ENCODE results near the gene TBRG4. TPM values are rescaled to one million over a fixed set of nuclear protein-coding genes. Genes with fewer than 3 reads are reported as not detected.
A peak's percentile ranks its signal among the peaks of the same experiment; 100 is the strongest.

Gene TBRG4
- total and polyA plus RNA-seq, 2 donors from 2014 or later = 45.7 to 67.8 TPM

- no peak for TF ChIP-seq CTCF (IDR thresholded peaks at IDR 0.05; ENCODE audit: borderline replicate concordance, extremely low read depth, insufficient read depth)
- FAIRE-seq = no peak
- H3K27me3 ChIP-seq (ENCODE audit: control insufficient read depth, insufficient read depth, low read length) = no peaks in the 10 kb centered on the region
- no peak overlapping the region for H3K4me3 ChIP-seq (ENCODE audit: low read length in 3 of 3)
- H3K27ac ChIP-seq (ENCODE audit: low read depth in 2 of 2, low read length in 2 of 2) = no peak overlapping the region
- H3K36me3 ChIP-seq (ENCODE audit: control insufficient read depth in 2 of 3, insufficient read depth in 3 of 3, low read length in 3 of 3) = no peaks in the 10 kb centered on the region
- H3K9me3 ChIP-seq (ENCODE audit: control insufficient read depth in 2 of 3, insufficient read depth in 1 of 3, low read length in 3 of 3) = no peaks in the 10 kb centered on the region
- intact Hi-C loops (cut with DNase I) = loop anchor here (10.0 kb wide), 2 partner anchors 278 to 548 kb away; partner anchors contain the start of gene TMED4
- no peak for DNase-seq
- no peak overlapping the region for H3K9ac ChIP-seq (ENCODE audit: low read length in 3 of 3)
- H3K4me1 ChIP-seq (ENCODE audit: control insufficient read depth in 2 of 3, insufficient read depth in 2 of 3, low read depth in 1 of 3, low read length in 3 of 3) = no peaks in the 10 kb centered on the region
Measured at GRCh38 chr7:45132708-45133320, 21.3 kb upstream of the TBRG4 start.

GRCh38 chr7:45131891-45132290 lies 20.4 kb upstream of the TBRG4 start:
- no peaks in the 10 kb centered on the region for H3K36me3 ChIP-seq (ENCODE audit: control insufficient read depth in 2 of 3, insufficient read depth in 3 of 3, low read length in 3 of 3)
- intact Hi-C loops (cut with DNase I) = loop anchor here (10.0 kb wide), 2 partner anchors 277 to 547 kb away; partner anchors contain the start of gene TMED4
- H3K27me3 ChIP-seq (ENCODE audit: control insufficient read depth, insufficient read depth, low read length) = no peaks in the 10 kb centered on the region
- no peak overlapping the region for H3K27ac ChIP-seq (ENCODE audit: low read depth in 2 of 2, low read length in 2 of 2)
- no peak overlapping the region for H3K4me3 ChIP-seq (ENCODE audit: low read length in 3 of 3)
- no peak for TF ChIP-seq CTCF (IDR thresholded peaks at IDR 0.05; ENCODE audit: borderline replicate concordance, extremely low read depth, insufficient read depth)
- H3K9me3 ChIP-seq (ENCODE audit: control insufficient read depth in 2 of 3, insufficient read depth in 1 of 3, low read length in 3 of 3) = no peaks in the 10 kb centered on the region
- no peak overlapping the region for H3K9ac ChIP-seq (ENCODE audit: low read length in 3 of 3)
- H3K4me1 ChIP-seq (ENCODE audit: control insufficient read depth in 2 of 3, insufficient read depth in 2 of 3, low read depth in 1 of 3, low read length in 3 of 3) = no peaks in the 10 kb centered on the region
- no peak for FAIRE-seq
- DNase-seq = peak in 1 of 5 donors; percentile 58

- no peak for FAIRE-seq
Measured at GRCh38 chr7:45130910-45131309, 19.4 kb upstream of the TBRG4 start.

More at GRCh38 chr7:45130910-45131309, 19.4 kb upstream of the TBRG4 start:
- intact Hi-C loops (cut with DNase I) = loop anchor here (10.0 kb wide), 2 partner anchors 276 to 546 kb away; partner anchors contain the start of gene TMED4
- Histone ChIP-seq H3K27ac (ENCODE audit: low read depth in 2 of 2, low read length in 2 of 2) (no peak overlapping the region), H3K4me3 (ENCODE audit: low read length in 3 of 3) (no peak overlapping the region), H3K36me3 (ENCODE audit: control insufficient read depth in 2 of 3, insufficient read depth in 3 of 3, low read length in 3 of 3) (no peaks in the 10 kb centered on the region), H3K27me3 (ENCODE audit: control insufficient read depth, insufficient read depth, low read length) (no peaks in the 10 kb centered on the region), H3K9ac (ENCODE audit: low read length in 3 of 3) (no peak overlapping the region), H3K4me1 (ENCODE audit: control insufficient read depth in 2 of 3, insufficient read depth in 2 of 3, low read depth in 1 of 3, low read length in 3 of 3) (no peaks in the 10 kb centered on the region), H3K9me3 (ENCODE audit: control insufficient read depth in 2 of 3, insufficient read depth in 1 of 3, low read length in 3 of 3) (no peaks in the 10 kb centered on the region)
- no peak for DNase-seq
- no peak for TF ChIP-seq CTCF (IDR thresholded peaks at IDR 0.05; ENCODE audit: borderline replicate concordance, extremely low read depth, insufficient read depth)
